Mesothelial cell of epicardium (in vitro differentiated cells): ENCODE measurements around the gene CTU2. TPM values are rescaled to one million over a fixed set of nuclear protein-coding genes. Genes with fewer than 3 reads are reported as not detected.

Source experiments
- DNase-seq, 2 experiments: peaks; one replicate each; pipeline ENCODE4 v3.0.0; 2021; ENCODE audit warnings: low spot score in 2 of 2; ENCODE audit not compliant: unreplicated experiment in 2 of 2
- H3K27ac Mint-ChIP-seq: 2 replicates; pipeline ENCODE4 v1.8.0; 2021; ENCODE audit warnings: mixed read lengths
- H3K27me3 Mint-ChIP-seq: 2 replicates; pipeline ENCODE4 v1.8.0; 2021; ENCODE audit warnings: low read depth, mixed read lengths
- H3K36me3 Mint-ChIP-seq: 2 replicates; pipeline ENCODE4 v1.8.0; 2021; ENCODE audit warnings: mixed read lengths
- H3K4me1 Mint-ChIP-seq: 2 replicates; pipeline ENCODE4 v1.8.0; 2021; ENCODE audit warnings: mixed read lengths
- H3K4me3 Mint-ChIP-seq: 2 replicates; pipeline ENCODE4 v1.8.0; 2021; ENCODE audit warnings: mild to moderate bottlenecking, moderate library complexity, mixed read lengths
- H3K9me3 Mint-ChIP-seq: 2 replicates; pipeline ENCODE4 v1.8.0; 2021; ENCODE audit warnings: mixed read lengths
- total RNA-seq: library from RNA; stranded (reverse); gene quantifications from 3 replicates; pipeline ENCODE4 v1.2.1, GENCODE V29; 2021
- TF ChIP-seq, protein P1 (sequence below): fragments of 200-600 bp; sonication (generic); IDR thresholded peaks from one replicate; pipeline ENCODE4 v1.5.0; 2021; ENCODE audit warnings: antibody characterized with exemption; ENCODE audit not compliant: unreplicated experiment

The CTU2 gene
- total RNA-seq, 1 donor from 2014 or later, result 22.2 TPM

DNA sequence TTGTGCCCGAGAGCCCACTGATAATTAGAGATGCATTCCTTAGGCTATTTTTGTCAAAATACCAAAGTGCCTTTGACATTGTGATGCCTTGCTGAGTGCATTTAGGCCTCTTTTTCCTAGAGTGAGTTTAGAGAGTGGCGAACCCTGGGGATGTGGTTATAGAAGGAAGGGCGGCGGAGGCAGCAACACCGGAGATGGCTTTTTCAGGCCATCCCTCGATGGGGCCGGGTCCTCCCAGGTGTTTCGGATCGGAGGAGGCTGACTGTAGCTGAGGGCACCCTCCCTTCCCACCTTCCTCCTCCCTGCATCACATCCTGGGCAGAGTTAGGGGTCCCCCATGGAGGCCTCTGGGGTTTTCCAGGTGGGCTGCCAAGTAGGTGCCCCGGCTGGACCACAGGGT, 13.4 kb upstream of the CTU2 start:
- no peak for DNase-seq
- TF ChIP-seq, protein P1, sequence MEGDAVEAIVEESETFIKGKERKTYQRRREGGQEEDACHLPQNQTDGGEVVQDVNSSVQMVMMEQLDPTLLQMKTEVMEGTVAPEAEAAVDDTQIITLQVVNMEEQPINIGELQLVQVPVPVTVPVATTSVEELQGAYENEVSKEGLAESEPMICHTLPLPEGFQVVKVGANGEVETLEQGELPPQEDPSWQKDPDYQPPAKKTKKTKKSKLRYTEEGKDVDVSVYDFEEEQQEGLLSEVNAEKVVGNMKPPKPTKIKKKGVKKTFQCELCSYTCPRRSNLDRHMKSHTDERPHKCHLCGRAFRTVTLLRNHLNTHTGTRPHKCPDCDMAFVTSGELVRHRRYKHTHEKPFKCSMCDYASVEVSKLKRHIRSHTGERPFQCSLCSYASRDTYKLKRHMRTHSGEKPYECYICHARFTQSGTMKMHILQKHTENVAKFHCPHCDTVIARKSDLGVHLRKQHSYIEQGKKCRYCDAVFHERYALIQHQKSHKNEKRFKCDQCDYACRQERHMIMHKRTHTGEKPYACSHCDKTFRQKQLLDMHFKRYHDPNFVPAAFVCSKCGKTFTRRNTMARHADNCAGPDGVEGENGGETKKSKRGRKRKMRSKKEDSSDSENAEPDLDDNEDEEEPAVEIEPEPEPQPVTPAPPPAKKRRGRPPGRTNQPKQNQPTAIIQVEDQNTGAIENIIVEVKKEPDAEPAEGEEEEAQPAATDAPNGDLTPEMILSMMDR, result no peak
- no peak overlapping the region for H3K27ac Mint-ChIP-seq
- peaks cover 5% of the 10 kb centered on the region for H3K4me1 Mint-ChIP-seq
- no peaks in the 10 kb centered on the region for H3K9me3 Mint-ChIP-seq
- H3K4me3 Mint-ChIP-seq, result no peak overlapping the region
- no peaks in the 10 kb centered on the region for H3K36me3 Mint-ChIP-seq
- peaks cover 29% of the 10 kb centered on the region for H3K27me3 Mint-ChIP-seq

DNA sequence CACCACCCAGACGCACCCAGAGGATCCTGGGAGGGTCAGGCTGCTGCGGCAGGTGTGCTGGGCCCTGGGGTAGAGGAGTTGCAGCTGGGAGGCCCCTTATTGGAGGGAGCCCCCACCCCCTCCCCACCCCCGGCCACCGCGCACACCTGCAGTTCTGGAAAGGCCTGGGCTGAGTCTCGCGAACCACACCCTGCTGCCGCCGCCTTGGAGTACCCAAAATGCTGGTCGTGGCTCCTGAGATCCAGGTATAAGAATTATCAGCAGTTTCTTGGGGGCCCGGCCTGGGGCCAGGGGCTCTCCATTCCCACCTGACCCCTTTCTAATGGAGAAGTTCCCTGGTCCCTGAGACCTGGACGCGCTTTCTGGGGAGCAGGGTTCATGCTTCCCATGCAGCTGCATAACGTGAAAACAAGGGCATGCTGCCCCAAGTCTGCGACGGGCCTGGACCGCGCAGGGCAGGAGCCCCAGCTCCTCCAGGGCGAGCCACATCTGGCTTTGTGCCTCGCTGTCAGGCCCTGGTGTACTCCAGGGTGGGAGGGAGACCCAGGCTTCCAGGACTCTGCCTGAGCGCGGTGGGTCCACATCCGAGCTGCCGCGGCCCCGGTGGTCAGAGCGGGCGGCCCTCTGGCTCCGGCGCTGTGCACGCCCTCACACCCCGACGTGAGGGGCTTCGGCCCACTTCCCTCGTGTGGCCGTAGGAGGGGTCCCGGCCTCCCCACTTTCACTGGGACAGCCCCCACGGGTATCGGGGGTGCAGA, 12.7 kb upstream of the CTU2 start:
- TF ChIP-seq, protein P1, result no peak
- no peak overlapping the region for H3K4me3 Mint-ChIP-seq
- H3K9me3 Mint-ChIP-seq, result no peaks in the 10 kb centered on the region
- DNase-seq, result no peak
- H3K27me3 Mint-ChIP-seq, result peaks cover 22% of the 10 kb centered on the region
- no peak overlapping the region for H3K27ac Mint-ChIP-seq
- H3K36me3 Mint-ChIP-seq, result no peaks in the 10 kb centered on the region
- no peaks in the 10 kb centered on the region for H3K4me1 Mint-ChIP-seq

DNA sequence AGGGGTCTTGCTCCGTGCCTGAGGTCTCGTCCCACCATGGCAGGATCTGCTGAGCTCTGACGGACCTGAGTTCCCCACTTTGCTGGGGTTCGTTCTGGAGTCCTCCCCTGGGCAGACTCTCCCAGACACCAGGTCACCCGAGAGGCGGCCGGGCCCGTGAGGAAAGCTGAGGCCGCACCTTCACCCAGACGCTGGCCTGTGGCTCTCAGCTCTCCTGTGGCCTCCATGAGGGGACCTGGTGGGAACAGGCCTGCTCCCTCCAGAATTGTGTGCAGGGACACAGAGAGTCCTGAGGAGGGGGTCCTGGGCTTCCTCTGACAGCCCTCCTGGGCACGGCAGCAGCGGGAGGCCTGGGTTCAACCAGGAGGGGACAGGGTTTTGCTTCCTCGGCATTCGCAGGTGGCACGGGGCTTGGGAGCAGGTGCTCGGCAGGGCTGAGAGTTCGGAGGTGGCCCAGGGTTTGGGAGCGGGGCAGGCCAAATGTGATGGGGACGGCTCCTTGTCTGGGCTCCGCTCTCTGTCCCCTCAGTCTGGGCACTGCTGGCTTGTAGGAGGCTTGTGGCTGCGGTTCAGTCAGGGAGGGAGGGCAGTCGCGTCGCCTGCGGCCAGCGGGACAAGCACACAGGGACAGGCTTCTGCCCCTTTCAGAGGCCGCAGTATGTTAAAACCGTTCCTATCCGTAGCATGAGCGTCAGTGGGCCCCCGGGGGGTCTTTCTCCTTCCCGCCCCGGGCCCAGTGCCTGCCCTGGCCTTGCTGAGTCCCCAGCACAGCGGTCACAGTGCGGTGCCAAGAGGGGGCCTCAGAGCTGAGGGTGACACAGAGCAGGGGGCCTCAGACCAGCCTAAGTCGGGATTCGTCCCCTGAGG, 11.8 kb upstream of the CTU2 start:
- Mint-ChIP-seq H3K4me3 (no peak overlapping the region), H3K27me3 (peaks cover 13% of the 10 kb centered on the region), H3K4me1 (no peaks in the 10 kb centered on the region), H3K36me3 (no peaks in the 10 kb centered on the region), H3K9me3 (no peaks in the 10 kb centered on the region), H3K27ac (no peak overlapping the region)
- TF ChIP-seq, protein P1, result no peak
- no peak for DNase-seq

DNA sequence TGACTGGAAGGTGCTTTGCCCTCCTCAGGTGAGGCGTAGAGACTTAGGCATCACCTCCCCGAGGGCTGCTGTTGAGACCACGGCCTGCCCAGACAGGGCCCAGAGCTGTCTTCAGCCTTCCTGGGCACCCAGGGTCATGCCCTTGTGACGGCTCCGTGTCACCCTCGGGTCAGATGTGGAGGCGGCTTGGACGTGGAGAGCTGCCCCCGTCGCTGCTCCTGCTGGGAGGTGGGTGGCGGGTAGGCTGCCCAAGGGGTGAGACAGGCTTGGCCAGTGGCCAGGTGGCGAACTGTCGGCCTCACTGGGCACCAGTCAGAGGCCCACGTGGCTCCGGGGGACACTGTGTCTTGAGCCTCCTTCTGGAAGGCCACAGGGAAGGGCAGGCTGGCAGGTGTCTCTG, 11.1 kb upstream of the CTU2 start:
- DNase-seq, result no peak
- Mint-ChIP-seq H3K4me3 (no peak overlapping the region), H3K4me1 (no peaks in the 10 kb centered on the region), H3K27me3 (peaks cover 8% of the 10 kb centered on the region), H3K27ac (no peak overlapping the region), H3K9me3 (no peaks in the 10 kb centered on the region), H3K36me3 (no peaks in the 10 kb centered on the region)
- TF ChIP-seq, protein P1, result no peak

DNA sequence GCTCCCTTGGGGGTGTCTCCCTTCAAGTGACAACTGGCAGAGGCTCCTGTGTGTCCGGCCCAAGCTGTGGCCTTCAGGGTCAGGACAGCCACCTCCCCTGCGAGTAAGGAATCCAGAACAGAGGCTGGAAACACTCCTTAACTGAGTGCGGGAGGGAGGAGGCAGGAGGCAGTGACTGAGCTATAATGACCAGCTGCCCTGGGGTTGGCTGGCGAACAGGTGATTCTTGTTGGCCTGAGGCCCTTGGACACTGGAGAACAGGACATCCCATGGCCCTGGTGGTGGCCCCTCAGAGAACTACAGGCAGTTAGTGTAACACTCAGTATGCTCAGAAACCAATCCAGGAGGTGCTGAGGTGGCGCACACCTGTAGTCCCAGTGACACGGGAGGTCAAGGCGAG, 10.6 kb upstream of the CTU2 start:
- Mint-ChIP-seq H3K36me3 (no peaks in the 10 kb centered on the region), H3K27ac (no peak overlapping the region)
- TF ChIP-seq, protein P1, result no peak

More for the DNA sequence above, 10.6 kb upstream of the CTU2 start:
- Mint-ChIP-seq H3K9me3 (no peaks in the 10 kb centered on the region), H3K27me3 (peaks cover 3% of the 10 kb centered on the region), H3K4me3 (no peak overlapping the region), H3K4me1 (no peaks in the 10 kb centered on the region)
- no peak for DNase-seq
